HG03442 (cell line): ENCODE results near the gene BICRAL.
A peak's percentile ranks its signal among the peaks of the same experiment; 100 is the strongest.
"Not testable (repeated sequence)": the region's sequence is repeated elsewhere in the genome, so short reads cannot be mapped to it uniquely, and the experiment has no call there.

Experiments used
- ATAC-seq: cut with Tn5 transposase; IDR thresholded peaks from one replicate; pipeline ENCODE4 v1.9.1; 2021; ENCODE audit warnings: mild to moderate bottlenecking, moderate library complexity; ENCODE audit not compliant: unreplicated experiment

BICRAL gene

DNA sequence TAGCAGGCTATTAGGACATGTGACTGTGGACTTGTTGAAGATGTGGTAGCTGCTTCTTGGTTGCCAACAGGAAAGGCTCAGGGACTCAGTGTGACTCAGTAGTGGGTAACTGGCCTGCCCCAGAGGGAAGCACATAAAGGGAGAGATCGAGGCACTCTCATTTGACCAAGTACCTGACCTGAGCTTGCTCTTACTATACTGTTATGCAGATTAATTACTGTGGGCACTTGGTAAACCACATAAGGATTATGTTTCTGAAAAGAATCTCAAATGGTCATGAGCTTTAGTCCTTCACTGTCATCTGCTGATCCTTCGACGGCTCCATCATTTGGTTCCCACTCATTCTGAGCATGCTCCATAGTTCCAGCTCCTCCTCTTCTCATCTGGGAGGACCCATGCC lies 49.4 kb downstream of the BICRAL start:
- no peak for ATAC-seq

DNA sequence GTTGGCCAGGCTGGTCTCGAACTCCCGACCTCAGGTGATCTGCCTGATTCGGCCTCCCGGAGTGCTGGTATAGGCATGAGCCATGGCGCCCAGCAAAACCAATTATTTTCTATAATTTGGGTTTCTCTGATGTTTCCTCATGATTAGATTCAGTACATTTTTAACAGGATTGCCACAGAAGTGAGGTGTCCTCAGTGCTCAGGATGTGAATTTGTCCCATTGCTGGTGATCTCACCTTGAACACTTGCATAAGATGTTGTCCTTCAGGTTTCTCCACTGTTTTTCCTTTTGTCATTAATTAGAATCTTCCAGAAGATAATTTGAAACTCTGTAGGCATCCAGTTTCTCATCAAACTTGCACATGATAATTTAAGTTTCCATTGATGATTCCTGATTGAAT lies 52.2 kb downstream of the BICRAL start:
- no peak for ATAC-seq

DNA sequence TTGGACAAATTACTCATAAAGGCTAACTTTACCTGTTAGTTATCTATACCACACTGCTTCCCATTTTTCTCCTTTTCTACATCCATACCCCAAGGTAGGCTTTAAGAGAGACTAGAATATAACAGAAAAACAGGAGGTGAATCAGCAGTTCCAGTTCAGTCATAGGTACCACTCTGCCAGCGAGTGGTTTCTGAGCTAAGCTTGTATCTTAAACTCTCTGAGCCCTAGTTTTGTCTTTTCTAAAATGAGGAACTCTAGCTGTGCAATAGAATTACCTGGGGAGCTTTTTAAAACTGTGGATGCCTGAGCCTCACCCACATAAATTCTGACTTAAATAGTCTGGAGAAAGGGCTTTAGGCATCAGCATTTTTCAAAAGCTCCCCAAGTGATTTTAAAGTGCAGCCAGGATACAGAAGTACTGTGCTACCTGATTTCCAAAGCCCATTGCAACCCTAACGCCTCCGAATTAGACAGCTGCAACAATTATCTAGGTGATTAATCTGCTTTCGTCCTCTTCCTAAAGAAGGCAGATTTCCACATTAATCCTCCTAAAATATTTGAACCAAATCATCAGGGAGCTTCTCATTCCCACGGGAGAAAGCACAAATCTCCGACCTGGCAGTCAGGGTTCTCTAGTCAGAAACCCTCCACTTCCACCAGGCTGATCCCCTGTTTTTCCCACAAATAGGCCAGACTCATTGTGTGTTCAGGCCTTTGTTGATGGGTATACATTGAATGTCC lies 60.2 kb downstream of the BICRAL start:
- ATAC-seq, result no peak

DNA sequence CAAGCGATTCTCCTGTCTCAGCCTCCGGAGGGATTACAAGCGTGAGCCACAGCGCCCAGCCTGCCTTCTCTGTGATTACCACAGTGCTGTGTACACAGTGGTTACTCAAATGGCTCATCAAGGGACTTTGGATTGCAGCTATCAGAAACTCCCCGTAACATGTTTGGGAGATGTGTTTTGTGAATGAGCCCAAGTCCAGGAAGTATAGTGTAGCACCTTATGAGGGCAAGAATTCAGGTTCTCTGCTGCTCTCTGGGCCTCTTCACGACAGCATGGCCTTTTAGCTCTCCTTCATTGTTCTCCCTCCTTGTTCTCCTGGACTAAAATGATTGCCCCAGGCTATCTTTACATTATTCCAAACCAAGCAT lies 63.5 kb downstream of the BICRAL start:
- ATAC-seq, result no peak

DNA sequence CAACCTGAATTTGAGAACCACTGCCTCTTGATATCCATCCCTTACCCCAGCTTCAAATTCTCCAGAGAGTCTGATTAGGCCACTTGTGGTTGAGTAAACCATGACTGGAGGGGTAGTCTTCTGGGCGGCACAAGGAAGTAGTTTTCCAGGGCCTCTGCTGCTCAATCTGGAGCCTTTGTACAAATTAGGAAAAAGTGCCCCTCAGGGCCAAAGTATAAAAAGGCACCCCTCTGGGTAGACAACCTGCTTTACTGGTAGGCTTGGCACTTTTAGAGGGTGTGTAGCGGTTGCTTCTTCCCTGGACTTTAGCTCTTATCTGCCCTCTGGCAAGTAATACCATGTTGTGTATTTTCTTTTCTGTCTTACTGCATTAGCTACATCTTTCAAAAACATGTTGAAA lies 64.7 kb downstream of the BICRAL start:
- no peak for ATAC-seq

DNA sequence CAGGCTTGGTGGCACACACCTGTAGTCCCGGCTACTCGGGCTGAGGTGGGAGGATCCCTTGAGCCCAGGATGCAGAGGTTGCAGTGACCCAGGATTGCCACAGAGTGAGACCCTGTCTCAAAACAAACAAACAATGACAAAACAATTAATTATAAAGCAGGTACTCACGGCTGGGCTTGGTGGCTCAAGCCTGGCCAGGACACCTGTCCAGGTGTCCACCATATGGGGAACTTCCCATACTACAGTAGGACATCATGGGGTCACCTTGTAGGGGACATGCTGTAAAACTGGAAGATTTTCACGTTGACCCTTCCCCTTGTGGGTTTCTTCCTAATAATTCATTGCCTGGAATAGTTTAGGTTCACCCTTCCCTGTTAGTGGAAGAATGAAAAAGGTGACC lies 66.8 kb downstream of the BICRAL start:
- no peak for ATAC-seq

DNA sequence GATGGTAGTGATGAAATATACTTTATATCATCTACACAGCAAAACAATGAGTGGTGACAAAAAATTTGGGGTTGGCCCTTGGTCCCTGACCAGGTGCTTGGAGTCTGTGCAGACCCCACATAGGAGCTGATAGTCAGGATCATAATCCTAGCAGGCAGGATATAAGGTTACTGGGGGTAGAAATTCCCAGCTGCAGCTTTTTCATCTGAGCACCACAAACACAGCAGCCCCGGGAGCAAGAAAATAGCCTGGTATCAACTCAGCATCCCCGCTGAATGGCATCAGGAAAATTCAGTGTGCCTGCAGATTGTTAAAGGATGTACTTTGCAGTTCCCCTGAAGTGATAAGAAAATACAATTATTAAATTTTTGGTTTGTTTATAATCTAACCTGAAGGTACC lies 69.7 kb downstream of the BICRAL start:
- no peak for ATAC-seq

DNA sequence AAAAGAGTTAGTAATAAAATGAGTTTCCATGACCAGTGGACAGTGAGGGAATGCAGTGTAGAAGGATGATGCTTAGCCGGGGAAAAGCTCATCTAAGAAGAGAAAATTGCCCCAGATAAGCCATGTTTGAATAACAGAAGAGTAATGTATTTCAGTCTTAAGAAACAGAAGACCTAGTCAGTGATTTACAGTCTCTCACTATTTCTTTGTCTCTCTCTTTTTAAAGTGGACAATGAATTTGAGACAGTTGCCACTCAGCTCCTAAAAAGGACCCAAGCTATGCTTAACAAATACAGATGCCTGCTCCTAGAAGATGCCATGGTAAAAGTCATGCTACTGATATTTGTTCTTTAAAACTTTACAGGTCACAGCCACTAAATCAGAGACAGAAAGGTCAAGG lies 78.2 kb downstream of the BICRAL start:
- ATAC-seq, result no peak

DNA sequence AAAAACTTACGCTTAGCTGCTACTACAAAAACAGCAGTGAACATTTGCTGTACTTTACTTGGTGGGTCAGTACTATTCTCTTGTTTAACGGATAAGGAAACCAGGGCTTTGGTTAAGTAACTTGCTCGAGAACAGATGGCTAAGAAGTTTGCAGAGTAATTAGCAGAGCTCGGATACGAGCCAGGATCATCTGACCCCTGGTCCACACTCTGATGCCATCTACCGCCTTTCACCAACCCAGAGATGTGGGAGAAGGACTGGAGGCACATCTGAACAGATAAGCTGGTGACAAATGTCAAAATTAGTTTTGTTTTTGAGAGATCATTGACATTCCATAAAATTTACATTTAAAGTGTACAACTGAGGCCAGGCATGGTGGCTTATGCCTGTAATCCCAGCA lies 78.6 kb downstream of the BICRAL start:
- ATAC-seq, result no peak

DNA sequence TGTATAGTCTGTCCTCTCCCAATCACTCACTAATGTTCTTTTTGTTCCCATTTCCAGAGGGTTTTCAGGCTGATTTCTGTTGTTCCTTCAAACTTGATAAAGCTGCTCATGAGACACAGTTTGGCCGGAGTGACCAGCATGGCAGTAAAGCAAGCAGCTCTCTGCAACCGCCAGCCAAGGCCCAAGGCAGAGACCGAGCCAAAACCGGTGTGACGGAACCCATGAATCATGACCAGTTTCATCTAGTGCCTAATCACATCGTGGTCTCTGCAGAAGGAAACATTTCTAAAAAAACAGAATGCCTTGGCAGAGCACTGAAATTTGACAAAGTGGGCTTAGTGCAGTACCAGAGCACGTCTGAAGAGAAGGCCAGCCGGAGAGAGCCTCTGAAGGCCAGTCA lies 82.8 kb downstream of the BICRAL start:
- no peak for ATAC-seq

DNA sequence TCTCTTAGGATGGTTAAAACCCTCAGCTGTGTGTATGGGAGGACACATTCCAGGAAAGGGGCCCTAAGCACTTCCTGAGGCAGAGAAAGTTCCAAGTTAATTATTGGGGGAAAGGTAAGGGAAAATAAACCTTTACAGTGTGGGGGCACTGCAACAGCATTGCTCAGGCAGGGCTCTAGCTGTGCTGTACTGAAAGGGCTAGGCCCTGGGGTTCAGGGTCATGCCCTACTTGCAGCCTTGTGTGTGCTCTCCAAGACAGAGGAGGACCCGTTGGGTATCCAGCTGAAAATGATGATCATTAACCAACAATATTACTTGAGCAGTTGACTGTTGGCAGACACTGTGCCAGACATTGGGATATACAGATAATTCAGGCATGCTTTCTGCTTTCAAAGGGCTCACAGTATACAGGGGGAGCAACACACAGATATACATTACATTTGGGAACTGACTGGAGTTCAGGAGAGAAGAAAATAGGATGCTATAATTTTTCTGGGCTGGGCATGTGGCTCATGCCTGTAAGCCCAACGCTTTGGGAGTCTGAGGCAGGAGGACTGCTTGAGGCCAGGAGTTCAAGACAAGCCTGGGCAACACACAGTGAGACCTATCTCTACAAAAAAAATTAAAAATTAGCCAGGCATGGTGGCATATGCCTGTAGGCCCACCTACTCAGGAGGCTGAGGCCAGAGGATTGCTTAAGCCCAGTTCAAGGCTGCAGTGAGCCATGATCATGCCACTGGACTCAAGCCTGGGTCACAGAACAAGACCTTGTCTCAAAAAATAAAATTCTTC lies 88.5 kb downstream of the BICRAL start:
- no peak for ATAC-seq

DNA sequence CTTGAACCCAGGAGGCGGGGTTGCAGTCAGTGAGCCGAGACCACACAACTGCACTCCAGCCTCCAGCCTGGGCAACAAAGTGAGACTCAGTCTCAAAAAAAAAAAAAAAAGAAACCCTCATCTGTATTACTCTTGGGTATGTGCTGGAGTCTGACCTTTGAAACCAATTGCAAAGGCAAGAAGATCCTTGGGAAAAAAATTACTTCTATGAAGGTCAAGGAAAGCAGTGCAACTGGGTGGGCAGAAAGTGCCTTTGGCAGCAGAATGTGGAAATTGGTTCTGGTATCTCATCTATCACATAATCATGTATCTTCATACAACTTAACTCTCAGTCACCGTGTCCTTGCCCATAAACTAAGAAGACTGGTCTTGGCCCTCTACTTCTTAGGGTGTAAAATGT lies 89.9 kb downstream of the BICRAL start:
- no peak for ATAC-seq

DNA sequence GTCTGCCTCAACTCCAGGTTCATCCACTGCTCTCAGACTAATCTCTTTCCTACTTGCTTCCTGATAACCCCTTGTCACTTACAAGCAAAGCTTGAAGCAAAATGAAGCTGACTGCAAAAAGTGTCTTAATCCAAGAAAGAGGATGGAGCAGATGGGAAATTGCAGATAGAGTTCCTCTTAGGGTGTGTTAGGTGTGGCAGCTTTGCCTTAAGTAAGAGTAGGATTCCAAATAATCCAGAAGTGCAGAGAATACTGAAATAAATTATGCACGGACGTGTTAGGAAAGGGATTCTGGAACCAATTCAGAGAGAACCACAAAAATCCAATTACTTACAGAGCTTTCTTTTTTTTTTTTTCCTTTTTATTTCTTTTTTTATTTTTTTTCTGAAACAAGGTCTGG lies 91.5 kb downstream of the BICRAL start:
- ATAC-seq, result no peak

DNA sequence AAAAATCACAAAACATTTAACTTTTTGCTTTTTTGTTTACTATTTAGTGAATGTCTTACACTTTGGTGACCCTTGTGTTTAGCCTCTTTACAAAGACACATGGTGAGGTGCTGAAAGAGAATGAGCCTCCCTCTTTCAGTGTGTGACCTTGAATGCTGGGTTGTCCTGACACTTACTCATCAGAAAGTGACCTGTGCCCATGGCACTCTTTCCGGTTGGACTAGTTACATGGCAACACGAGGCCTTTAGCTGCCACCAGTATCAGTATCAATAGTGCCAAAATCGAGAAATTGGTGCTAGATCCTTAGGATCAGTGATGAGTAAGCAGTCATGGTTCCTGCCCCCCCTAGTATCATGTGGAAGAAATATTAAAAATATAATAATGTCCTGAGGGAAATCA lies 95.8 kb downstream of the BICRAL start:
- ATAC-seq, result no peak

DNA sequence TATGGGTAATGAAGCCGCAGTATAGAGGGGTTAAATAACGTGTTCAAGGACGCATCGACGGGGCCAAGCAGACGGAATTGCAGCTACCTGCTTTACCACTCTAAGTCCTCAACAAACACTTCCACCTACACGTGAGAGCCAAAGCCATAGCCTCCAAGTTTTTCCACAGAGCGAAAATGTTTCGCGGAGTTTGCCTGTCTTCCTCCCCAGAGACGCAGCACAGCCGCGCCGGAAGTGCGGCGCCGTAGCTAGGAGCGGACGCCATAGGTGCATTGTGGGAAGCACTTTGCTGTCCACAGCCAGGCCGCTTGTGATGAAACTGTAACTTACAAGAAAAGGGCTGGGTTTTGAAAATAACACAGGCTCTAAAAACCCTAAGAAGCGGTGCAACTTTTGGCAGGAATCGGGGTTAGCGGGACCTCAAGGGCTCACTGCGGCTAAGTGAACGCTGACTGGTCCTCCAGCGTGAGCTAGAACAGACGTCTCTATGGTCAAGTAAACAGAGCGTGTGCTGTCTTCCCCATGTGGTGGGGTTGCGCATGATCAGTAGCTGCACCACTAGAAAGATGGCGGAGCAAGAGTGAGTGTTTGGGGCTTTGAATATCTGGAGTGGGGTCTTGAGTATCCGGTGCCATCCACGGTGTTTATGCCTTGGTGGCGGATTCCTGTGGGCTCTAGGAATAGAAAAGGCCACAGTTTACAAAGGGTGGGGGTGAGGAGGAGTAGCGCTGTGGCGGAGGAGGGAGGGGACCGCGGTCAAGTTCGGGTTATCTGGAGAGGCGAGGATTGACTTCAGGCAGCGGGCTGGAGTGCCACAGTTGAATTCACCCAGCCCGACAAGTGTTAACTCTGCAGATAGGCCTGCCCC lies 97.8 kb downstream of the BICRAL start, which contains the start of gene RPL7L1:
TSS of gene RPL7L1 (plus strand) at position 245 of the 868 bp plus-strand sequence. CDS start at position 540, 295 bp downstream.
- ATAC-seq, result peak; percentile 85

DNA sequence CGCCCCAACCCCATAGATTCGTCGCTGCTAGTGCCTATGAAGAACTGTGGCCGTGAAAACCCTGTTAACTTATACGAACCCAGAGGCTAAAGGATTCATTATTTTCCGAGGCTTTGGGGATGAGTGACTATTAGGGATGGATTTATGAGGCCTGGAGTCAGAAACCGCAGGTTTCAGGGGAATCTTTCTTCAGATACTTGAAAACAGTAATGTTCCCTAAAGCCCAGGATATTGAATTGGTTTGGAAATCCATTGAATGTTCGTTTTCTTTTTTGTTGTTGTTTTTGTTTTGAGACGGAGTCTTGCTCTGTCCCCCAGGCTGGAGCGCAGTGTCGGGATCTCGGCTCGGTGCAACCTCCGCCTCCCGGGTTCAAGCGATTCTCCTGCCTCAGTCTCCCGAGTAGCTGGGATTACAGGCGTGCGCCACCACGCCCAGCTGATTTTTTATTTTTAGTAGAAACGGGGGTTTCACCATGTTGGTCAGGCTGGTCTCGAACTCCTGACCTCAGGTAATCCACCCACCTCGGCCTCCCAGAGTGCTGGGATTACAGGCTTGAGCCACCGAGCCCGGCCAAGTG lies 98.5 kb downstream of the BICRAL start:
- not testable (repeated sequence) for ATAC-seq

DNA sequence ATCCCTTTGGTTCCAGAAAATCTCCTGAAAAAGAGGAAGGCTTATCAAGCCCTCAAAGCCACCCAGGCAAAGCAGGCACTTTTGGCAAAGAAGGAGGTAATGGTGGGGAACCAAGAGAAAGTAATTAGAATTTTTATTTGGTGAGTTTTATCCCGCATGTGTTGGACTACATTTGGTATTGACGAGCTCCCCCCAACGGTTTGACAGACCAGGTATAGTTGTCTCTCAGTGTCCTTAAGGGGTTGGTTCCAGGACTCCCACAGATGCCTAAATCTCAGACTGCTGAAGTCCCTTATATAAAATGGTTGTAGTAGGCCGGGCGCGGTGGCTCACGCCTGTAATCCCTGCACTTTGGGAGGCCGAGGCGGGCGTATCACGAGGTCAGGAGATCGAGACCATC lies 99.0 kb downstream of the BICRAL start:
- not testable (repeated sequence) for ATAC-seq

DNA sequence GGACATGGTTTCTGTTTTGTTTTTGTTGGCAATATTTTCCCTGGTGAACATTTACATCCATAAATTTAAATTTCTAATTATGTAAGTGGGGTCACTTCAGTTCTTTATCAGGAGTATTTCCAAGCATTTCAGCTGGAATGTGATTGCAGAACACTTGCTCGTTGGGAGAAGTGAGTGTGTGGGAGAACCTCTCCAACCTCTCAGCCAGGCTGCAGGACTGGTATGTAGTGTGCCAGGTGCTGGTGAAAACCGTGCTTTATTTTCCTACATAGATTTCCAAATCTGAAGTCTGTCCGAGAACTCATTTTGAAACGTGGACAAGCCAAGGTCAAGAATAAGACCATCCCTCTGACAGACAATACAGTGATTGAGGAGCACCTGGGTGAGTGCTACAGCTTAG lies 103.8 kb downstream of the BICRAL start:
- no peak for ATAC-seq

DNA sequence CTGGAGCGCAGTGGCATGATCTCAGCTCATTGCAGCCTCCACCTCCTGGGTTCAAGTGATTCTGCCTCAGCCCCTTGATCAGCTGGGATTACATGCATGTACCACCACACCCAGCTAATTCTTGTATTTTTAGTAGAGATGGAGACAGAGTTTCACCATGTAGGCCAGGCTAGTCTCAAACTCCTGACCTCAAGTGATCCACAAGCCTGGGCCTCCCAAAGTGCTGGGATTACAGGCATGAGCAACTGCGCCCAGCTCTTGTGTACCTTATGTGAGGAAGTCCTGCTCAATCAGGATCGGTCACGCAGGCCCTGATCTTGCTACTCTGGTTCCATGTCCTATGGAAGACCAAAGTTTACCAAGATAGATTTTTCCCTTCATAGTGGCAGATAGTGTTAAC lies 106.3 kb downstream of the BICRAL start:
- not testable (repeated sequence) for ATAC-seq

DNA sequence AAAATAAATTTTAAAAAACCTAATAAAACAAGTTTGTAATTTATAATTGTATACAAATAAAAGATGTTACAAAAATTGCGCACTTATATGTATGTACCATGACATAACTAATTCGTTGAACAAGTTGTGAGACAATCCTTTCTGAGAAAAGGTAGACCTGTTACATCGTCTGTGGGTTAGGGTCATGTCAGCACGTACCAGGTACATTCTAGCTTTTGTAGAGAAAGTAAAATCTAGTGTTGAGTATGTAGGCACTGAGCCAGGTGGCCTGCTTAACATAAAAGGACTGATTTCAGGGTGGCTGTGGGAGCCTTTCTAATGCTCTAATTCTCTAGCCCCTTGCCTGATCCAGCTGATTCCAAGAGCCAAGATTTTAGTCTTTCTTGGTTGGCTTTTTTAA lies 108.0 kb downstream of the BICRAL start:
- ATAC-seq, result no peak
